ENCODE results near the gene LRRC49.

LRRC49 gene

DNA sequence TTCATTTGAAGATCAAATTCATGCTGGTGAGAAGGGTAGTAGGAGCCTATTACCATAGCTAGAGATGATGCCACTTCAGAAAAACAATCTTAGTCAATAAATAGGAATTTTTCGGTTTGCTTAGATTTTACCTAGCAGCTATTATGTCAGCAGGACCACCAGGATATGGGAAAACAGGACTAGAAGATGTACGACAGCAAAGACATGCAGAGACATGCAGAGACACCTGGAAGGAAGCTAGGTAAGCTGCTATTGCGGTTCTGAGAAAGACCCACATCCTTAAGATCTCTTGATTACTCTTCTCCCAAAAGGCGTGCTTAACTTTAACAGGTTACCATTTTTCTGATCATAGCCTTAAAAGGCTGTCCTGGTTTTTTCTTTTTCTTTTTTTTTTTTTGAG, 157.8 kb downstream of the LRRC49 start:
- Mint-ChIP-seq H3K4me1 (no peaks in the 10 kb centered on the region), H3K36me3 (ENCODE audit: low read depth) (peaks cover 33% of the 10 kb centered on the region), H3K9me3 (no peaks in the 10 kb centered on the region), H3K4me3 (no peak overlapping the region), H3K27me3 (ENCODE audit: low read depth, poor library complexity) (no peaks in the 10 kb centered on the region), H3K27ac (no peak overlapping the region)
- no peak for DNase-seq
- TF ChIP-seq, protein P1, sequence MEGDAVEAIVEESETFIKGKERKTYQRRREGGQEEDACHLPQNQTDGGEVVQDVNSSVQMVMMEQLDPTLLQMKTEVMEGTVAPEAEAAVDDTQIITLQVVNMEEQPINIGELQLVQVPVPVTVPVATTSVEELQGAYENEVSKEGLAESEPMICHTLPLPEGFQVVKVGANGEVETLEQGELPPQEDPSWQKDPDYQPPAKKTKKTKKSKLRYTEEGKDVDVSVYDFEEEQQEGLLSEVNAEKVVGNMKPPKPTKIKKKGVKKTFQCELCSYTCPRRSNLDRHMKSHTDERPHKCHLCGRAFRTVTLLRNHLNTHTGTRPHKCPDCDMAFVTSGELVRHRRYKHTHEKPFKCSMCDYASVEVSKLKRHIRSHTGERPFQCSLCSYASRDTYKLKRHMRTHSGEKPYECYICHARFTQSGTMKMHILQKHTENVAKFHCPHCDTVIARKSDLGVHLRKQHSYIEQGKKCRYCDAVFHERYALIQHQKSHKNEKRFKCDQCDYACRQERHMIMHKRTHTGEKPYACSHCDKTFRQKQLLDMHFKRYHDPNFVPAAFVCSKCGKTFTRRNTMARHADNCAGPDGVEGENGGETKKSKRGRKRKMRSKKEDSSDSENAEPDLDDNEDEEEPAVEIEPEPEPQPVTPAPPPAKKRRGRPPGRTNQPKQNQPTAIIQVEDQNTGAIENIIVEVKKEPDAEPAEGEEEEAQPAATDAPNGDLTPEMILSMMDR (IDR thresholded peaks at IDR 0.05), result no peak

DNA sequence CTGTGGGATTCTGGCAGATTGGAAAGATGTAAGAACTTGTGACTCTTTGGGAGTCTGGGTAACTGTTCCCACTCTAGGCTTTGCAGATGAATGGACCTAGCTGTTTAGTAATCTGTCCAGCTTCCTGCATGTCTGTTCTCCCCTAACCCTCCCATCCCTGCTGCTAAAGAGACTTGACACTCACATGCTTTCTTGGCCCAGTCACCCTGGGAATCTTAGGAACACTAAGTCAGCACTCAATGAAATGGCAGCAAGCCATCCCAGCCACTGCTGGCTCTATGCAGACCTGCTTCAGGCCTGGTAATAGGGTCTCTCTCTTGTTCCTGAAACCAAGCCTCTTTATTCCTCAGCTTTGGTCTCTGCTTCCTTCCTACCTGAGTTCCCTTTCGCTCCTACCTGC, 158.9 kb downstream of the LRRC49 start:
- no peak for DNase-seq
- H3K36me3 Mint-ChIP-seq (ENCODE audit: low read depth), result peaks cover 24% of the 10 kb centered on the region
- H3K27me3 Mint-ChIP-seq (ENCODE audit: low read depth, poor library complexity), result no peaks in the 10 kb centered on the region
- TF ChIP-seq, protein P1 (IDR thresholded peaks at IDR 0.05), result no peak
- H3K4me3 Mint-ChIP-seq, result no peak overlapping the region
- no peaks in the 10 kb centered on the region for H3K4me1 Mint-ChIP-seq
- no peak overlapping the region for H3K27ac Mint-ChIP-seq
- no peaks in the 10 kb centered on the region for H3K9me3 Mint-ChIP-seq

DNA sequence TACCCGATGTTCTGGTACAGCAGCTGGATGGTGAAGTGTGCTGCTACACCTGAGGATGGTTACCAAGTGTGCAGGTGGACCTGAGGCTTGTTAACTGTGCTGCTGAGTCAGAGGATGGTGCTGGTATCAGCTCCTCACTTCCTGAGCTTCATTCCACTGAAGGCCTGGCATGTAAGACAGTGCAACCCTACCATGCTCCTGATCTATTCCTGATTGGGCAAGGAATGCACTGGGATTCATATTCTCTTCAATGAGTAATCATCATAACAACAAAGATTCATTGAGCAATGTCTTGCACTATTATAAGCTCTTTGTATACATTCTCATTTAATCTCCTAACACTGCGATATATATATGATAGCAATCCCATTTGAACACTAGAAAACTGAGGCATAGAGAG, 159.7 kb downstream of the LRRC49 start:
- H3K9me3 Mint-ChIP-seq, result peaks cover under 1% of the 10 kb centered on the region
- no peak overlapping the region for H3K4me3 Mint-ChIP-seq
- DNase-seq, result no peak
- no peaks in the 10 kb centered on the region for H3K27me3 Mint-ChIP-seq (ENCODE audit: low read depth, poor library complexity)
- TF ChIP-seq, protein P1 (IDR thresholded peaks at IDR 0.05), result no peak
- H3K27ac Mint-ChIP-seq, result no peak overlapping the region
- peaks cover 16% of the 10 kb centered on the region for H3K36me3 Mint-ChIP-seq (ENCODE audit: low read depth)
- H3K4me1 Mint-ChIP-seq, result no peaks in the 10 kb centered on the region

DNA sequence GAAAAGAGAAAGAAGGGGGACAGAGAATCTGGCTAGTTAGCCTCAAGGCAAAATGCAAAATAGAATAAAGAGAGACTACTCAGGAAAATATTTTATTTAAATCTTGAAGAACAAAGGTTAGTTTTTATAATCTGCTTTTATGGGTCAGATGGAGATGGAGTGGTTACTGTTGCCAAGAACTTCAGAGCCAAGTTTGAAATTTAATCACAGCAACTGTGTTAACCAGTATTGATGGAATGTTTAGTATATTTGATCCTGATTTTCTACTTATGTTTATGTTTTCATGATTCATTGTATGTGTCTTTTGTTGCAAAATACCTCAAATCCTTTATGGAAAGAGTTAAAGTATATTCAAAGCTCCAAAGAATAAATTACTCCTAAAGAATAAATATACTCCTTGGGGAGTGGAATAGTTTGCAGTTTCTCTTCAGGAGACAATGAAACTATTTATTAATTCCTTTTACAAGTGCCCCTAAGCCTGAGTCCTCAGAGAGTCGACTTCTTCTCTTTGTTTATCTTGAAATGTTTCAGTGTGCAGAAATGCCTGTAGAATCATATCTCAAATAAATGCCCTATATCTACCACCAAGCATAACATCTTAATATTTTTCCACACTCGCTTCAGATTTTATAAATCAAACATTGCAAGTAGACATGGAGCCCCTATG, 161.8 kb downstream of the LRRC49 start:
- no peak for DNase-seq
- H3K9me3 Mint-ChIP-seq, result peaks cover 18% of the 10 kb centered on the region
- H3K4me1 Mint-ChIP-seq, result no peaks in the 10 kb centered on the region
- H3K27me3 Mint-ChIP-seq (ENCODE audit: low read depth, poor library complexity), result no peaks in the 10 kb centered on the region
- H3K27ac Mint-ChIP-seq, result no peak overlapping the region
- no peak overlapping the region for H3K4me3 Mint-ChIP-seq
- TF ChIP-seq, protein P1 (IDR thresholded peaks at IDR 0.05), result no peak
- H3K36me3 Mint-ChIP-seq (ENCODE audit: low read depth), result peaks cover 27% of the 10 kb centered on the region

DNA sequence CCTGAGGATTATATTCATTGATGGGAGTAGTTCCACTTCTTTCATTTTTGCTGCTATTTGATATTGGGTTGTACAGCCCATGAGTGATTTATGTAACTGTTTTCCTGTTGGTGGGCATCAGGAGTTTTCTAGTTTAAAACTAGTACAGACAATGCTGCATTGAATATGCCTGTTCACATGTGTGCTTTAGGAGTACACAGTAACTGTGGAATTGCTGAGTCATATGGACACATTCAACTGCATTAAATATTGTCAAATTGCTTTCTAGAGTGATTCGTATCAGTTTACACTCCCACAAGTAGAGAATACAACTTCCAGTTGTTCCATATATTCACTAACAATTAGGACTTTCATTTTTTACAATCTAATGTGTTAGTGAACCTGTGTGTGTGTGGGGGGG, 162.8 kb downstream of the LRRC49 start:
- no peak overlapping the region for H3K4me3 Mint-ChIP-seq
- TF ChIP-seq, protein P1 (IDR thresholded peaks at IDR 0.05), result no peak
- H3K27ac Mint-ChIP-seq, result no peak overlapping the region
- peaks cover 27% of the 10 kb centered on the region for H3K9me3 Mint-ChIP-seq
- H3K27me3 Mint-ChIP-seq (ENCODE audit: low read depth, poor library complexity), result peaks cover 2% of the 10 kb centered on the region
- DNase-seq, result no peak
- no peaks in the 10 kb centered on the region for H3K4me1 Mint-ChIP-seq
- peaks cover 31% of the 10 kb centered on the region for H3K36me3 Mint-ChIP-seq (ENCODE audit: low read depth)

DNA sequence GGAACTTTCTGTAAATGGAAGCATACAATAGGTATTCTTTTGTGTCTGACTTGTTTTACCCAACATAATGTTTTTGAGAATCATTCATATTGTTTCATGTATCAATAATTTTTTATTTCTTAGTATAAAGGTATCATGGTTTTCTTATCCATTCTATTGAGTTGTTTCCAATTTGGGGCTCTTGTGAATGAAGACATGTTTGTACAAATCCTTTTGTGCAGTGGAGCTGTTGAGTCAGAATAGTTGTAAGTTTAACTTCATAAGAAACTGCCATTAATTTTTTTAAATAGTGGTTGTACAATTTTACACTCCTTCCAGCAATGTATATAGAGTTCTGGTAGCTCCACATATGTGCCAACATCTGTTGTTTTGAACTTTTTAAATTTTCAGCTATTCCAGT, 163.5 kb downstream of the LRRC49 start:
- Mint-ChIP-seq H3K4me3 (no peak overlapping the region), H3K36me3 (ENCODE audit: low read depth) (peaks cover 32% of the 10 kb centered on the region), H3K4me1 (no peaks in the 10 kb centered on the region), H3K9me3 (peaks cover 28% of the 10 kb centered on the region), H3K27ac (no peak overlapping the region), H3K27me3 (ENCODE audit: low read depth, poor library complexity) (peaks cover 4% of the 10 kb centered on the region)
- DNase-seq, result no peak
- TF ChIP-seq, protein P1 (IDR thresholded peaks at IDR 0.05), result no peak
